ENCODE results near the gene PSG3.
"Not testable (repeated sequence)": the region's sequence is repeated elsewhere in the genome, so short reads cannot be mapped to it uniquely, and the experiment has no call there.

The PSG3 gene

DNA sequence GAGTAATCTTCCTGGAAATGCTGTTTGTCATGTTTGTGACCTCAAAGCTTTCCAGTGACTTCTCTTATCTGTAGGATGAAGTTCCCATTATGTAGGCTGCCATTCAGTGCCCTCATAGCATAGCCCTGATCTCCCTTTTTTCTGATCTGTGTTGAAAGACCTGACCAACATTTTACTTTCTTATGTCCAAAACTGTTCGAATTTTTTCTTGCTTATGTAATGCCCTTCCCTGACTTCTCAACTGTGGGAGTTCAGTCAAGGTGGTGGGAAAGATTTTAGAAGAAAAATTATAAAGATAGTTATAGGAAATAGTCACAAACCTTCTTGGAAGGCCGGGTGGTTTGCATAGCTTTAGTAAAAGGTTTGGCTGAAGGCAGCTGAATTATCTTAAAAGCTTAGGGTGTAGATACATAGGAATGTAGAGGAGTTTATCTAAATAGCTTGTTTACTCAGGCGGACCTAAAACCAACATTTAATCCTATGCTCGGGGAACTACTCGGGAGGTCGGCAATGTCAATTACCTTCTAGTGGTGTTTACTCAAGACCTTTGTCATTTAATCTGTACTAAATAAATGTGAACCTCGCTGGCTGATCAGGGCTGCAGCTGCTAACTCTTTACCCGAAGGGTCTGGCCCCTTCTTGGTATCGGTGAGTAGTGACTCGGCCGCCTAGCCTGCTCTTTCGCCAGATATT is 44.3 kb downstream of the PSG3 start:
- no peak for DNase-seq (ENCODE audit: low spot score)

GRCh38 chr19:42693760-42694350 is 46.4 kb downstream of the PSG3 start:
- no peak for DNase-seq (ENCODE audit: low spot score)

DNA sequence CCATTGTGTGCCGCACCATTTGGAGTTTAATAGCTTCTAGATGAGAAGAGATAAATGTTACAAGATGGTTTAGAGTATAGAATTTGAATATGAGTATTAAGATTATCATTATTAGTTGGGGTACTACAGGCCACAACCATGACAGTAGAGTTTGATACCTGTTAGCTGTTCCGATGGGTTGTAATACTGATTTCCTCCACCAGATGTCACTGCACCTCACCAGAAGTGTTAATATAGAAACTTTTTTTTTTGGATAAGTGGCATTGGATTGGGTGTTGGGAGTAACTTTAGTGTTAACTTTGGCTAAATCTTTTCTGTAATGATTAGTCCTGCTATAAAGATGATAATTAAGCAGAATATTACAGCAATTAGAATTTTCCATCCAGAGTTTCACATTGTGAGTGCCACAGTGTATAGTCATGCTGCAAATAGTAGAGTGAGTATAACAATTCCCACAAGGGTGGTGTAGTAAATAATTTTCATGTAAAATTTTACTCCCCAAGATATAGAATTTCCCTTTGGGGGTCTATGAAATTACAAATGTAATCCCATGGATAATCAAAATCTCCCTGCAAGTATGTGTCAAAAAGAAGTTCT is 56.3 kb downstream of the PSG3 start:
- no peak for DNase-seq (ENCODE audit: low spot score)

GRCh38 chr19:42676326-42676725 is 64.0 kb downstream of the PSG3 start:
- not testable (repeated sequence) for DNase-seq (ENCODE audit: low spot score)

DNA sequence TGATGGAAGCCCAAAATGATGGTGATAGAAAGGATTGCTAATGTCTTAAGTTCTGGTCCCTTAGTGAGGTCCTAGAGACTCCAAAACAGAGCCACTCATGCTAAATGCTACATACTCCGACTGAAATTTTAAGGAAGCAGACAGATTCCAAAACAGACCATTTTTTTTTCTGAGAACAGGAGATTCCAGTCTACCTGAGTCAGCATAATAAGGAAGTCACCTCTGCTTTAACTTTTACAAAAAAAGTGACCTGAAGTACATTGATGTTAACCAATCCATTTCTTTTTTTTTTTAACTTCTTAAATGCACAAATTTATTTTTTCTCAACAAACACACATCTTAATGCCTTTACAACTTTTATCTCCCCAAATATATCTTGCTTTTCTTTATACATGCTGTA is 65.7 kb downstream of the PSG3 start:
- DNase-seq (ENCODE audit: low spot score), result not testable (repeated sequence)

Measured in CD4-positive, alpha-beta T cell treated with Interleukin-6 at 100 ng/mL for 8 hours (primary cell).